Measurements from ENCODE around the gene UGT2B10.

Gene UGT2B10

DNA sequence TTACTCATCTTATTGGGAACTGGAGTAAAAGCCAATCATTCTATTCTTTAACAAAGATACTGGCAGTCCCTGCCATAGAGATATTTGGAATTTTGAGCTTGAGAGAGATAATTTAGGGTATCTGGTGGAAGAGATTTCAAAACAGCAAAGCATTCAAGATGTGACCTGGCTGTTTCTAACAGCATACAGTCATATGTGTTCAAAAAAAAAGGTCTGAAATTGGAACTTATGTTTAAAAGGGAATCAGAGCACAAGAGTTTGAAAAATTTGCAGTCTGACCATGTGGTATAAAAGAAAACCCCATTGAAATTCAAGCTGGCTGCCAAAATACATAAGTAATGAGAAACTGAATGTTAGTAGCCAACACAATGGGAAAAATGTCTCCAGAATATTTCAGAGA lies 42.2 kb downstream of the UGT2B10 start:
- no peak overlapping the region for H3K27ac Mint-ChIP-seq
- H3K27me3 Mint-ChIP-seq, result no peaks in the 10 kb centered on the region
- H3K36me3 Mint-ChIP-seq (ENCODE audit: low read depth), result no peaks in the 10 kb centered on the region
- ATAC-seq (no peak), DNase-seq (no peak)
- H3K4me3 Mint-ChIP-seq, result no peak overlapping the region
- no peaks in the 10 kb centered on the region for H3K4me1 Mint-ChIP-seq
- no peaks in the 10 kb centered on the region for H3K9me3 Mint-ChIP-seq

DNA sequence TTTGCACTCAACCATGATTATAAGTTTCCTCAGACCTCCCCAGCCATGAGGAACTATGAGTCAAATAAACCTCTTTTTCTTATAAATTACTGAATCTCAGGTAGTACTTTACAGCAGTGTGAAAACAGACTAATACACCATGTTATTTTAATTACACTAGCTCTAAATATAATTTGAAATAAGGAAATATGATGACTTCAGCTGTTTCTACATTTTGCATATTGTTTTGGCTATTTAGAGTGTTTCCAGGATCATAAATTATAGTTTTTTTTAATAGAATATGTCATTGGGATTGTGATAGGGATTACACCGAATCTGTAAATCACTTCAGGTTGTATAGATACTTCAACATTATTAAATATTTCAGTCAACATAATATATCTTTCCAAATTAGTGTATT lies 43.9 kb downstream of the UGT2B10 start:
- Mint-ChIP-seq H3K36me3 (ENCODE audit: low read depth) (no peaks in the 10 kb centered on the region), H3K4me3 (no peak overlapping the region), H3K4me1 (no peaks in the 10 kb centered on the region), H3K9me3 (no peaks in the 10 kb centered on the region), H3K27ac (no peak overlapping the region), H3K27me3 (no peaks in the 10 kb centered on the region)
- ATAC-seq (no peak), DNase-seq (no peak)

DNA sequence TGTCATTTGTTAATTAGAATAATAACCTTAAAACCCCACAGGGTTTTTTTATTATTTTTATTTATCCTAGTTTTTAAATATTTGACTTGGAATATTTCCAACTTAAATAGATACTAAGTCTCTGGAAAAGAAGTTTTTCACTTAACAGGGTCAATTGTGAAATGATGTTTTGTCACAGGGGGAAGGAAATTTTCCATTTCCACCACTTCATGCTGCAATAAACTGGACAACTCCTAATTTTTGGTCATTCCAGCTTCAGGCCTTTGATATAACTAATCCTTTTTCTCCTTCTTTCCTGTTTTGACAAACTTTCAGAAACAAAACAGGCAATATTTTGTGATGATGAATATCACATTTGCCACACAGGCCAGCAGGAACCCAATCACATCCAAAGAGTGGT lies 45.3 kb downstream of the UGT2B10 start:
- Mint-ChIP-seq H3K4me1 (no peaks in the 10 kb centered on the region), H3K36me3 (ENCODE audit: low read depth) (no peaks in the 10 kb centered on the region), H3K9me3 (no peaks in the 10 kb centered on the region), H3K27me3 (no peaks in the 10 kb centered on the region), H3K27ac (no peak overlapping the region), H3K4me3 (no peak overlapping the region)
- DNase-seq (no peak), ATAC-seq (no peak)

- no peak overlapping the region for H3K4me3 Mint-ChIP-seq
- ATAC-seq (no peak), DNase-seq (no peak)
- H3K27ac Mint-ChIP-seq, result no peak overlapping the region
- no peaks in the 10 kb centered on the region for H3K27me3 Mint-ChIP-seq
- H3K36me3 Mint-ChIP-seq (ENCODE audit: low read depth), result no peaks in the 10 kb centered on the region
- H3K9me3 Mint-ChIP-seq, result no peaks in the 10 kb centered on the region
- no peaks in the 10 kb centered on the region for H3K4me1 Mint-ChIP-seq
Measured at GRCh38 chr4:68864438-68865187, 48.8 kb downstream of the UGT2B10 start.

DNA sequence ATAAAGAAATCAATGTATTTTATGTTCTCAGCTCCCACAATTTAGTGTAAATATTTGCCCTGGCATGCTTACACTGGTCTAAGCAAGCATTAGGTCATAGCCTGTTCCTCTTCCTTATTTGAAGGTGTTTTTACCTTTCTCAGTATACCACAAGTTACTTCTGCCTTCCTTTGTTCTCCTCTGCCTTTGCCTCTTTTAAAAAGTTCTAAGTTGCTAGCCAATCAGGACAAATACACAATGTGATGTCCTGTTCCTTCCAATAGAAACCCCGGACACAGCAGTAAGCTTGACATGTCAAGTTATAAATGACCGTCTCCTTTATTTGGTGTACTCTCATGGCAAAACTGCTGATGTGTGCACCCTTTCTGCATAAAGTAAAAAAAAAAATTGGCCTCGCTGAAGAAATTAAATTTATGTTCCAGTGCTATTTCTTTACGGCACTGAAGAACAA lies 49.4 kb downstream of the UGT2B10 start:
- Mint-ChIP-seq H3K27ac (no peak overlapping the region), H3K4me3 (no peak overlapping the region), H3K27me3 (no peaks in the 10 kb centered on the region), H3K4me1 (no peaks in the 10 kb centered on the region), H3K36me3 (ENCODE audit: low read depth) (no peaks in the 10 kb centered on the region), H3K9me3 (no peaks in the 10 kb centered on the region)
- DNase-seq, result no peak
- ATAC-seq, result no peak

DNA sequence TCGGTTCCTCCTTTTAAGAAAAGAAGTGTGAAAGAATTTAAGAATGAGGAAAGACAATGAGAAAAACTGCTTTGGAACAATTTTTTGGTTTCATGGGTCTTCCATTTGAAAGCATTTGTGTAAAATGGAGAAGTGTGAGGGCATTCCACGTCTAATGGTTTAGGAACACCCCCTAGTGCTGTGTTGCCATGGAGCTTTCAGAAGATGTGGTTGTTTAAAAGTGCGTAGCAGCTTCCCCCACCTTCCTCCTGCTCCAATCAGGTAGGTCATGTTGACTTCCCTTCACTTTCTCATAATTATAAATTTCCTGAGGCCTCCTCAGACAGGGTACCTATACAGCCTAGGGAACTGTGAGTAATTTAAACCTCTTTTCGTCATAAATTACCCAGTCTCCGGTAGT lies 50.0 kb downstream of the UGT2B10 start:
- DNase-seq (no peak), ATAC-seq (no peak)
- Mint-ChIP-seq H3K4me1 (no peaks in the 10 kb centered on the region), H3K4me3 (no peak overlapping the region), H3K9me3 (no peaks in the 10 kb centered on the region), H3K36me3 (ENCODE audit: low read depth) (no peaks in the 10 kb centered on the region), H3K27ac (no peak overlapping the region), H3K27me3 (no peaks in the 10 kb centered on the region)

DNA sequence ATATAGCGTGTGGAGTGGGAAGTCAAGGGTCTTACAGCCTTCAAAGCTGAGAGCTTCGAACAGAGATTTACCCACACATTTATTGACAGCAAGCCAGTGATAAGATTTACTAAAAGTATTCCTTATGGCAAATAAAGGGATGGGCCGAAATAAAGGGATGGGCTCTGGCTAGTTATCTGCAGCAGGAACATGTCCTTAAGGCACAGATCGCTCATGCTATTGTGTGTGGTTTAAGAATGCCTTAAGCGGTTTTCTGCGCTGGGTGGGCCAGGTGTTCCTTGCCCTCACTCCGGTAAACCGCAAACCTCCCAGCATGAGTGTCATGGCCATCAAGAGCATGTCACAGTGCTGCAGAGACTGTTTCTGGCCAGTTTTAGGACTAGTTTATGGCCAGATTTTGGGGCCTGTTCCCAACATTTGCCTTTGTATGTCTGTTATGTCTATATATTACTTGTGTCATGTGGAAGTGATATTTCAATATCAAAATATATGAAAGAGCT lies 53.5 kb downstream of the UGT2B10 start:
- no peak overlapping the region for H3K27ac Mint-ChIP-seq
- H3K9me3 Mint-ChIP-seq, result no peaks in the 10 kb centered on the region

GRCh38 chr4:68871809-68872642 lies 56.2 kb downstream of the UGT2B10 start:
- H3K4me1 Mint-ChIP-seq, result no peaks in the 10 kb centered on the region
- no peaks in the 10 kb centered on the region for H3K9me3 Mint-ChIP-seq
- no peak for ATAC-seq
- H3K27me3 Mint-ChIP-seq, result peaks cover 4% of the 10 kb centered on the region
- DNase-seq, result no peak
- no peak overlapping the region for H3K27ac Mint-ChIP-seq
- H3K36me3 Mint-ChIP-seq (ENCODE audit: low read depth), result no peaks in the 10 kb centered on the region
- H3K4me3 Mint-ChIP-seq, result no peak overlapping the region

More for the DNA sequence above, 53.5 kb downstream of the UGT2B10 start:
- Mint-ChIP-seq H3K4me1 (no peaks in the 10 kb centered on the region), H3K36me3 (ENCODE audit: low read depth) (no peaks in the 10 kb centered on the region), H3K4me3 (no peak overlapping the region), H3K27me3 (peaks cover 4% of the 10 kb centered on the region)
- no peak for ATAC-seq
- DNase-seq, result no peak

DNA sequence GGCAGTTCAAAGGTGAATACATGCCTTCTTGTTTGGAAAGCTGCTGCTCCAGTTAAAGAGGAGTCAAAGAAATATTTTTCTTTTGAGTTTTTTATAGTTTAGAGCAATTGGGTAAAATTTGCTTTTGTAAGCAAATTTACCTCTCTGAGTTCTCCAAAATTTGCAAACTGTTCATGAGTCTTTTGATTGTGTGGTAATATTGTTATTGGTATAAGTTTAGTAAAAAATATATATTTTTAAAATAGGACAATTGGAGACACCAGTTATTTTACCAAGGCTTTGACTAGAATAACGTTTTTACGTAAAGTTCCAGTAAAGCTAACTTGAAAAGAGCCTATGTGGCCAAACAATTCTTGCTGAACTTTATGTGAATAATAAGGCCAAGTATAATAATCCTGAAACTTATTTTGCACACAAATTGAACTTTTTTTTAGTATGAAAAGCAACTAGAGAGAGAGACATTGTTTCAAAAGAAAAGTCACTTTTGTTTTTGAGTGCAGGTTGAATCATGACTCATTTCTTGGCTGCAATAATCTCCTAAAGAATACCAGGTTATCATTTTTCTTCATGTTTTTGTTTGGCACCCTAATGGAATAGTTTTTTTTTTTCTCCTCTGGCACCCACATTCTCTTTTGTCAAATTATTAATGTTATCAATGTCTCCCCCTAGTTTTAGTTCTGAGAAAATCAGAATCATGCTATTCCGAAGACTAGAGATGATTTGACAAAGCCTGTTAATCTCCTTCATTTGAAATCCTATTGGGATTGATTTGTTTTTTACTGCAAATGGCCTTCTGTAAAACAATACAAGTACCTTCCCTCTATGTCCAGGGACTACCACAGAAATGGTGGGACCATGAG lies 57.1 kb downstream of the UGT2B10 start:
- Mint-ChIP-seq H3K4me3 (no peak overlapping the region), H3K4me1 (no peaks in the 10 kb centered on the region), H3K27ac (no peak overlapping the region), H3K27me3 (peaks cover 4% of the 10 kb centered on the region), H3K9me3 (no peaks in the 10 kb centered on the region), H3K36me3 (ENCODE audit: low read depth) (no peaks in the 10 kb centered on the region)
- no peak for ATAC-seq
- no peak for DNase-seq

GRCh38 chr4:68874507-68874906 lies 58.7 kb downstream of the UGT2B10 start:
- ATAC-seq, result no peak
- no peaks in the 10 kb centered on the region for H3K4me1 Mint-ChIP-seq
- H3K4me3 Mint-ChIP-seq, result no peak overlapping the region
- no peaks in the 10 kb centered on the region for H3K9me3 Mint-ChIP-seq
- no peaks in the 10 kb centered on the region for H3K36me3 Mint-ChIP-seq (ENCODE audit: low read depth)
- H3K27me3 Mint-ChIP-seq, result peaks cover 4% of the 10 kb centered on the region
- H3K27ac Mint-ChIP-seq, result no peak overlapping the region
- DNase-seq, result no peak

DNA sequence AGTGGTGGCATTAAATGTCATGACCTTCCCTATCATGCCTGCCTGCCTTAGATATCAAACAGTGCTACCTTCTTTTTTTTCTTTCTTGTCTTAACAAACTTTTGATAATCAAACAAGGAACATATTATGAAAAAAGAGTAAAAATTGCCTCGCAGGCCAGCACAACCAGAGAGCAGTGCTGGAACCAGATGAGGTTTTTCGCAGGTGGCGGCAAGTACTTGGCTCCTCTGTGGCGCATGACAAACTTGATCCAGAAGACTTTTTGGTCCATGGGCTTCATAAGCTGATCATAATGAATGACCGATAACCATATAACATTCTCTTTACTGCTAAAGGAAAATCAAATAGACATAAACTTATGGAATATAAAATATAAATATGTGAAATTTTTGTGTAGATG lies 61.8 kb downstream of the UGT2B10 start:
- no peaks in the 10 kb centered on the region for H3K9me3 Mint-ChIP-seq
- no peak overlapping the region for H3K27ac Mint-ChIP-seq
- DNase-seq (no peak), ATAC-seq (no peak)
- H3K4me1 Mint-ChIP-seq, result no peaks in the 10 kb centered on the region
- H3K27me3 Mint-ChIP-seq, result peaks cover 4% of the 10 kb centered on the region
- no peaks in the 10 kb centered on the region for H3K36me3 Mint-ChIP-seq (ENCODE audit: low read depth)
- H3K4me3 Mint-ChIP-seq, result no peak overlapping the region

GRCh38 chr4:68878048-68878447 lies 62.3 kb downstream of the UGT2B10 start:
- peaks cover 3% of the 10 kb centered on the region for H3K27me3 Mint-ChIP-seq
- no peak for ATAC-seq
- H3K9me3 Mint-ChIP-seq, result no peaks in the 10 kb centered on the region
- H3K4me3 Mint-ChIP-seq, result no peak overlapping the region
- no peak for DNase-seq
- H3K36me3 Mint-ChIP-seq (ENCODE audit: low read depth), result no peaks in the 10 kb centered on the region
- no peaks in the 10 kb centered on the region for H3K4me1 Mint-ChIP-seq
- H3K27ac Mint-ChIP-seq, result no peak overlapping the region
